ENCODE results near the gene SPTB.

DNA sequence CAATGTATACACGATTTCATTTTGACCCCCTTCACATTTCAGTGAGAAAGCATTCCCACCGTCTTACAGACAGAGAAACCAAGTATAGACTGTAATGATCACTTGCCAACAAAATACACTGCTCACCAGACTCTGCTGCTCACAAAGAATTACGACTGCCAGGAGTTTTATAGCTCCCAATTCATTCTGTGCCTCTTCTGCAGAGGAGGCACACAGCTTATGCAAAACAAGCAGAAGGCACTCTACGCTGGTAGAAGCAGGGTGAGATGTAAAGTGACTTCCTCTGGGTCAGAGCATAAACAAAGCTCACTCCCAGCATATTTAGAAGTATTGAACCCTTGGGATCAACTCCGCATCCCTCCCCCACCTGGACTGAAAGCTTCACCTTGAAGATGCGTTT, 14.6 kb downstream of the SPTB start:
- TF ChIP-seq, protein P1, sequence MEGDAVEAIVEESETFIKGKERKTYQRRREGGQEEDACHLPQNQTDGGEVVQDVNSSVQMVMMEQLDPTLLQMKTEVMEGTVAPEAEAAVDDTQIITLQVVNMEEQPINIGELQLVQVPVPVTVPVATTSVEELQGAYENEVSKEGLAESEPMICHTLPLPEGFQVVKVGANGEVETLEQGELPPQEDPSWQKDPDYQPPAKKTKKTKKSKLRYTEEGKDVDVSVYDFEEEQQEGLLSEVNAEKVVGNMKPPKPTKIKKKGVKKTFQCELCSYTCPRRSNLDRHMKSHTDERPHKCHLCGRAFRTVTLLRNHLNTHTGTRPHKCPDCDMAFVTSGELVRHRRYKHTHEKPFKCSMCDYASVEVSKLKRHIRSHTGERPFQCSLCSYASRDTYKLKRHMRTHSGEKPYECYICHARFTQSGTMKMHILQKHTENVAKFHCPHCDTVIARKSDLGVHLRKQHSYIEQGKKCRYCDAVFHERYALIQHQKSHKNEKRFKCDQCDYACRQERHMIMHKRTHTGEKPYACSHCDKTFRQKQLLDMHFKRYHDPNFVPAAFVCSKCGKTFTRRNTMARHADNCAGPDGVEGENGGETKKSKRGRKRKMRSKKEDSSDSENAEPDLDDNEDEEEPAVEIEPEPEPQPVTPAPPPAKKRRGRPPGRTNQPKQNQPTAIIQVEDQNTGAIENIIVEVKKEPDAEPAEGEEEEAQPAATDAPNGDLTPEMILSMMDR (IDR thresholded peaks at IDR 0.05; ENCODE audit: low read depth, low read length), result no peak
- TF ChIP-seq POLR2A (IDR thresholded peaks at IDR 0.05; ENCODE audit: extremely low read depth, insufficient read length) (no peak), MAX (IDR thresholded peaks at IDR 0.05; ENCODE audit: low read depth, low read length) (no peak), MYC (IDR thresholded peaks at IDR 0.05; ENCODE audit: low read depth, low read length) (no peak)
